Testis (tissue), 3 donors: ENCODE measurements around the gene CALY. TPM values are rescaled to one million over a fixed set of nuclear protein-coding genes. Genes with fewer than 3 reads are reported as not detected.
"Not testable (repeated sequence)": the region's sequence is repeated elsewhere in the genome, so short reads cannot be mapped to it uniquely, and the experiment has no call there.

Source experiments
- DNase-seq: peaks from one replicate; pipeline ENCODE4 v3.0.0-alpha.2; 2019
- H3K27ac ChIP-seq, 2 donors: fragments of 200-600 bp; sonication (generic); one replicate each; pipeline ENCODE4 v1.5.1; 2019
- H3K27me3 ChIP-seq: fragments of 200-600 bp; sonication (generic); one replicate; pipeline ENCODE4 v1.5.1; 2019
- H3K36me3 ChIP-seq: fragments of 200-600 bp; sonication (generic); one replicate; pipeline ENCODE4 v1.5.1; 2017; ENCODE audit warnings: low read depth; ENCODE audit errors: missing control alignments
- H3K4me1 ChIP-seq: fragments of 200-600 bp; sonication (generic); one replicate; pipeline ENCODE4 v1.5.1; 2019
- H3K4me3 ChIP-seq, 2 donors: fragments of 200-600 bp; sonication (generic); one replicate each; pipeline ENCODE4 v1.5.1; 2017 to 2019
- H3K9me3 ChIP-seq: fragments of 200-600 bp; sonication (generic); one replicate; pipeline ENCODE4 v1.5.1; 2017
- CTCF ChIP-seq, 3 experiments: fragments of 450-650 bp in 2 of 3; fragments of 200-600 bp in 1 of 3; sonication (generic) in 1 of 3; IDR thresholded peaks; one replicate each; pipeline ENCODE4 v1.5.1; 2016 to 2019; ENCODE audit warnings: antibody characterized with exemption in 3 of 3, mild to moderate bottlenecking in 2 of 3, moderate library complexity in 1 of 3
- POLR2A ChIP-seq: fragments of 450-650 bp; IDR thresholded peaks from one replicate; pipeline ENCODE4 v1.6.1; 2017; ENCODE audit warnings: antibody characterized with exemption, mild to moderate bottlenecking, moderate library complexity
- WGBS, 2 donors: methylation state at CpG; one replicate each; pipeline ENCODE4 v1.1.5; 2018; 5-methylcytosine and 5-hydroxymethylcytosine counted together
- intact Hi-C: fragments of 100-400 bp; cut with DNase I; formaldehyde crosslinking; loops from one replicate; pipeline ENCODE4 v1.15.1; 2023; ENCODE audit warnings: low total_unique reads
- polyA plus RNA-seq: library from polyadenylated mRNA; stranded (reverse); fragments of 350-450 nt; fragmentation: Illumina TruSeq; extraction: RNeasy Lipid Tissue Mini Kit (QIAGEN cat#74804); gene quantifications from one replicate; pipeline ENCODE4 v1.2.3, GENCODE V29; 2014; ENCODE audit warnings: low read depth, low replicate concordance; ENCODE audit not compliant: insufficient read depth
- total RNA-seq, 2 donors: library from RNA; depleted of rRNA; stranded (reverse); fragments of >200 nt; gene quantifications; one replicate each; pipeline ENCODE4 v1.2.3, GENCODE V29; 2016

Gene CALY
- total and polyA plus RNA-seq, 3 donors from 2014 or later: 4.9 to 35.5 (median 19.2) TPM

GRCh38 chr10:133324857-133325260 is 11.8 kb downstream of the CALY start:
- H3K4me3 ChIP-seq: peak overlapping the region in 1 of 2 donors; percentile 40
- no peaks in the 10 kb centered on the region for H3K27me3 ChIP-seq
- no peak for TF ChIP-seq POLR2A
- TF ChIP-seq CTCF (IDR thresholded peaks at IDR 0.05): no peak
- H3K4me1 ChIP-seq: peaks cover 10% of the 10 kb centered on the region
- WGBS, 2 donors: 7 to 8% methylated on average over 17 to 20 of the region's 20 CpGs
- no peaks in the 10 kb centered on the region for H3K9me3 ChIP-seq
- no peak overlapping the region for H3K27ac ChIP-seq
- no peak for DNase-seq
- intact Hi-C loops: no loop called here
- no peaks in the 10 kb centered on the region for H3K36me3 ChIP-seq

GRCh38 chr10:133324198-133324792 is 12.4 kb downstream of the CALY start:
- TF ChIP-seq POLR2A (no peak), CTCF (IDR thresholded peaks at IDR 0.05) (no peak)
- Histone ChIP-seq H3K27me3 (no peaks in the 10 kb centered on the region), H3K27ac (no peak overlapping the region), H3K4me3 (no peak overlapping the region), H3K36me3 (no peaks in the 10 kb centered on the region), H3K4me1 (peaks cover 4% of the 10 kb centered on the region), H3K9me3 (no peaks in the 10 kb centered on the region)
- 0 to 5% methylated on average over 2 to 9 of the region's 13 CpGs for WGBS, 2 donors
- peak; percentile 87 for DNase-seq
- intact Hi-C loops: no loop called here

GRCh38 chr10:133322064-133322709 is 14.5 kb downstream of the CALY start:
- 73 to 75% methylated on average over 11 to 12 of the region's 14 CpGs for WGBS, 2 donors
- H3K4me1 ChIP-seq, H3K36me3 ChIP-seq, H3K9me3 ChIP-seq, H3K27ac ChIP-seq, H3K27me3 ChIP-seq, H3K4me3 ChIP-seq, intact Hi-C loops, DNase-seq: not testable (repeated sequence)

- H3K9me3 ChIP-seq, DNase-seq, intact Hi-C loops, H3K4me3 ChIP-seq, H3K4me1 ChIP-seq, H3K27me3 ChIP-seq, H3K36me3 ChIP-seq, H3K27ac ChIP-seq: not testable (repeated sequence)
- WGBS, 2 donors: 91 to 94% methylated on average over 6 of the region's 6 CpGs
Measured at GRCh38 chr10:133320852-133321422, 15.8 kb downstream of the CALY start.

GRCh38 chr10:133318494-133319127 is 18.1 kb downstream of the CALY start:
- intact Hi-C loops: no loop called here
- Histone ChIP-seq H3K4me1 (peaks cover 4% of the 10 kb centered on the region), H3K36me3 (no peaks in the 10 kb centered on the region), H3K27ac (peak overlapping the region in 1 of 2 donors; percentile 39), H3K4me3 (peak overlapping the region; percentile 40 to 56), H3K27me3 (no peaks in the 10 kb centered on the region), H3K9me3 (no peaks in the 10 kb centered on the region)
- peak; percentile 81 for DNase-seq
- no peak for TF ChIP-seq POLR2A
- TF ChIP-seq CTCF (IDR thresholded peaks at IDR 0.05): peak; percentile 66 to 75 (median 67)
- WGBS, 2 donors: 7 to 8% methylated on average over 7 to 48 of the region's 51 CpGs
